ENCODE data around the gene CLOCK. TPM values are rescaled to one million over a fixed set of nuclear protein-coding genes. Genes with fewer than 3 reads are reported as not detected.

The CLOCK gene
- total and polyA plus RNA-seq, 9 donors: 8.5 to 17.4 (median 14.6) TPM

DNA sequence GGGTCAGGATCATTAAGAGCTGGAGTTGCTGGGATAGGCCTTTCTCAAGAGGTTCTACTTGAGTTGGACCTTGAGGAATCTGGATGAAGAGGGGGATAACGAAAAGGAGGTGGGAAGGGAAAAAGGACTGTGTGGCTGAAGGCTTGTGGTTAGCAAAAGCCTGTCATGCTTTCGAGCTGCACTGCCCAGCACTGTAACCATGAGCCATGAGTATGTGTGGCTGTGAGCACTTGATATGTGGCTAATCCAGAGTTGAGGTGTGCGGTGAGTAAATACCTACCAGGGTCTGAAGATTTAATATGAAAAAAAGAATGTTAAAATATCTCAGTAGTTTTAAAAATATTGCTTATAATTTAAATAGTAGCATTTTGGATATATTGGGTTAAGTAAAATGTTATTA is 139.6 kb downstream of the CLOCK start:
- Histone ChIP-seq H3K9me3 (replicated peaks; ENCODE audit: control insufficient read depth, low read depth, low read length) (no peaks in the 10 kb centered on the region), H3K4me3 (ENCODE audit: low read length) (no peak overlapping the region), H3K27ac (ENCODE audit: low read length) (no peak overlapping the region), H3K36me3 (ENCODE audit: control insufficient read depth, insufficient read depth, low read length) (peaks cover 23% of the 10 kb centered on the region), H3K4me1 (ENCODE audit: control insufficient read depth, insufficient read depth, low read length) (peaks cover 7% of the 10 kb centered on the region), H3K27me3 (ENCODE audit: control insufficient read depth, insufficient read depth, low read length) (no peaks in the 10 kb centered on the region)
- 96% methylated on average over 2 of the region's 3 CpGs for WGBS (ENCODE audit: insufficient coverage)
- no peak for DNase-seq

DNA sequence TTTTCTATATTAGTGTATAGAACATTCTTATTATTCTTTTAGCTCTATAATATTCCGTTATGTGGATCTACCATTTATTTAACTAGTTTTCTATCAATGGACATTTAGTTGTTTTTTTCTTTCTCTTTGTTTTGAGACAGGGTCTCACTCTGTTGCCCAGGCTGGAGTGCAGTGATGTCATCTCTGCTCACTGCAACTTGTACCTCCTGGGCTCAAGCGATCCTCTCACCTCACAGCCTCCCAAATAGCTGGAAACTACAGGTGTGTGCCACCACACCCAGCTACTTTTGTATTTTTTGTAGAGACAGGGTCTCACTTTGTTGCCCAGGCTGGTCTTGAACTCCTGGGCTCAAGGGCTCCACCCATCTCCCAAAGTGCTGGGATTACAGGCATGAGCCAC is 140.2 kb downstream of the CLOCK start:
- H3K4me3 ChIP-seq (ENCODE audit: low read length): no peak overlapping the region
- no peaks in the 10 kb centered on the region for H3K9me3 ChIP-seq (replicated peaks; ENCODE audit: control insufficient read depth, low read depth, low read length)
- DNase-seq: no peak
- no CpG with 5 or more reads among the region's 2 CpGs for WGBS (ENCODE audit: insufficient coverage)
- H3K4me1 ChIP-seq (ENCODE audit: control insufficient read depth, insufficient read depth, low read length): peaks cover 7% of the 10 kb centered on the region
- H3K27ac ChIP-seq (ENCODE audit: low read length): no peak overlapping the region
- H3K27me3 ChIP-seq (ENCODE audit: control insufficient read depth, insufficient read depth, low read length): no peaks in the 10 kb centered on the region
- H3K36me3 ChIP-seq (ENCODE audit: control insufficient read depth, insufficient read depth, low read length): peaks cover 21% of the 10 kb centered on the region

DNA sequence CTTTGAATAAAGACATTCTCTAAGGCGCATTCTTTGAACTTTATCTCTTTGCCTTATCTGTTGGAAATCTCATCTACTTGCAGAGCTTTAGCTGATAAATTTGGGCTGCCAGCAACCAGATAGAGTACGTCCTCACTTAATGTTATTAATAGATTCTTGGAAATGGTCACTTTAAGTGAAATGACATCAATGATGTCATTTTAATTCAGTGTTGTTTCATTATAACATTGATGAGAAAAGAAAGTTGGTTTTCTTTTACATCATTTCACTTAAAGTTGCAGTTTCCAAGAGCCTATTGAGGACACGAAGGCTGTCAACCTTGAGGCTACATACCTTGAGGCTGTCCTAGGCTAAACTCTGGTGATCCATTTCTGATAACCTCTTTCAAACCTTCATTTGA is 141.6 kb downstream of the CLOCK start:
- WGBS (ENCODE audit: insufficient coverage): no CpG with 5 or more reads among the region's 3 CpGs
- peaks cover 7% of the 10 kb centered on the region for H3K4me1 ChIP-seq (ENCODE audit: control insufficient read depth, insufficient read depth, low read length)
- no peak for DNase-seq
- H3K27ac ChIP-seq (ENCODE audit: low read length): no peak overlapping the region
- no peaks in the 10 kb centered on the region for H3K27me3 ChIP-seq (ENCODE audit: control insufficient read depth, insufficient read depth, low read length)
- H3K36me3 ChIP-seq (ENCODE audit: control insufficient read depth, insufficient read depth, low read length): peaks cover 21% of the 10 kb centered on the region
- H3K9me3 ChIP-seq (replicated peaks; ENCODE audit: control insufficient read depth, low read depth, low read length): no peaks in the 10 kb centered on the region
- no peak overlapping the region for H3K4me3 ChIP-seq (ENCODE audit: low read length)

DNA sequence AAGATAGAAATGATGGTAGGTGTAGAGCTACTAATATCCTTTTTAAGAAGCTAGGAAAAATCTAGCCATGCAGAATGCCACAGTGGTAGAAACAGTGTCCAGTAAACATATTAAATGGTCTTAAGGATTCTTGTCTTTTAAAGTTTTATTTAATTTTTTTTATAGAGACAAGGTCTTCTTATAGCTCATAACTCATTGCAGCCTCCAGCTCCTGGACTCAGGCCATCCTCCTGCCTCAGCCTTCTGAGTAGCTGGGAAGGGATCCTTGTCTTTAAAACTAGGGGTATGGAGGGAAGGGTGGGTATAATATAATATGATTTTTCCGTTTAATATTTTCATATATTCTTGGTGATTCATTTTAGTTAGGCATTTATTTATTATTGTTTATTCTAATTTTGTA is 147.1 kb downstream of the CLOCK start:
- no peak overlapping the region for H3K27ac ChIP-seq (ENCODE audit: low read length)
- H3K4me1 ChIP-seq (ENCODE audit: control insufficient read depth, insufficient read depth, low read length): peaks cover 18% of the 10 kb centered on the region
- DNase-seq: no peak
- H3K4me3 ChIP-seq (ENCODE audit: low read length): no peak overlapping the region
- H3K27me3 ChIP-seq (ENCODE audit: control insufficient read depth, insufficient read depth, low read length): no peaks in the 10 kb centered on the region
- H3K36me3 ChIP-seq (ENCODE audit: control insufficient read depth, insufficient read depth, low read length): peaks cover 8% of the 10 kb centered on the region
- WGBS (ENCODE audit: insufficient coverage): no CpG with 5 or more reads among the region's 1 CpG
- no peaks in the 10 kb centered on the region for H3K9me3 ChIP-seq (replicated peaks; ENCODE audit: control insufficient read depth, low read depth, low read length)

DNA sequence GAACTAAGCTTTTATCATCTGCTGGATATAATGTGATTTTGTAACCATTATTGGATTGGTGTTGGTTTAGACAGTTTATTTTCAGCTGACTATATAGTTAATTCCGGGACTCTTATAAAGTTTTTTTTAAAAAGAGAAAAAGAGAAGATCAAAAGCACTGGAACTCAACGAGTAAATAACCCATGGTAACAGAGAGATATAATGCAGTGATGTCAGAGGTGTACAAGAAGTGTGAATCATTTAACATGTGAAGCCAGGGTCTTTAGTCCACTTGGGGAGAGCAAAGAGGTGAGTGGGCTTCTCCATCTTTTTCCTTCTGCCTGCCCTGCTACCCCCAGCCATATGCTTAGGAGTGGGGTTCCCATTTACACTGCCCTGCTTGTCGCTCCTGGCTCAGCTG is 147.7 kb downstream of the CLOCK start:
- Histone ChIP-seq H3K4me1 (ENCODE audit: control insufficient read depth, insufficient read depth, low read length) (peaks cover 18% of the 10 kb centered on the region), H3K27ac (ENCODE audit: low read length) (no peak overlapping the region), H3K4me3 (ENCODE audit: low read length) (no peak overlapping the region), H3K9me3 (replicated peaks; ENCODE audit: control insufficient read depth, low read depth, low read length) (no peaks in the 10 kb centered on the region), H3K36me3 (ENCODE audit: control insufficient read depth, insufficient read depth, low read length) (peaks cover 3% of the 10 kb centered on the region), H3K27me3 (ENCODE audit: control insufficient read depth, insufficient read depth, low read length) (no peaks in the 10 kb centered on the region)
- no CpG with 5 or more reads among the region's 3 CpGs for WGBS (ENCODE audit: insufficient coverage)
- DNase-seq: no peak

DNA sequence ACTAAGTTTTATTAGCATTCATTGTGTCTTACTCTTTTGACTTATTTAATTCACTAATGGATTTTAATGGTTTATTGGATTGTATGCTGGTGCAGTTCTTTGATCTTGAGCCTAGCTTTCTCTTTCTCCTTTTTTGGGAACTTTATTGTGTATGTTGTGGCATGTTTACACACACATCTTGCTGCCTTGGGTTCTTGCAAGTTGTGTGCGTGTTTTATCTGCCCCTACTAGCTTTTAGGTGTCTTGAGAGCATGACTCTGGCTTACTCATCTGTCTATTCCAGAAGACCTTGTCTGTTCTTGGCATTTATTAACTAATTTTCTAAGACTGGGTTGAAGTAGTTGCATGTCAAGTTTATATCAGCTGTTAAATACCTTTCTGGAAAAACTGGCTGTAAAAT is 148.2 kb downstream of the CLOCK start:
- peaks cover 18% of the 10 kb centered on the region for H3K4me1 ChIP-seq (ENCODE audit: control insufficient read depth, insufficient read depth, low read length)
- H3K27me3 ChIP-seq (ENCODE audit: control insufficient read depth, insufficient read depth, low read length): no peaks in the 10 kb centered on the region
- H3K36me3 ChIP-seq (ENCODE audit: control insufficient read depth, insufficient read depth, low read length): peaks cover 3% of the 10 kb centered on the region
- peak overlapping the region; percentile 16 for H3K4me3 ChIP-seq (ENCODE audit: low read length)
- WGBS (ENCODE audit: insufficient coverage): no CpG with 5 or more reads among the region's 1 CpG
- peak overlapping the region; percentile 35 for H3K27ac ChIP-seq (ENCODE audit: low read length)
- DNase-seq: no peak
- no peaks in the 10 kb centered on the region for H3K9me3 ChIP-seq (replicated peaks; ENCODE audit: control insufficient read depth, low read depth, low read length)

DNA sequence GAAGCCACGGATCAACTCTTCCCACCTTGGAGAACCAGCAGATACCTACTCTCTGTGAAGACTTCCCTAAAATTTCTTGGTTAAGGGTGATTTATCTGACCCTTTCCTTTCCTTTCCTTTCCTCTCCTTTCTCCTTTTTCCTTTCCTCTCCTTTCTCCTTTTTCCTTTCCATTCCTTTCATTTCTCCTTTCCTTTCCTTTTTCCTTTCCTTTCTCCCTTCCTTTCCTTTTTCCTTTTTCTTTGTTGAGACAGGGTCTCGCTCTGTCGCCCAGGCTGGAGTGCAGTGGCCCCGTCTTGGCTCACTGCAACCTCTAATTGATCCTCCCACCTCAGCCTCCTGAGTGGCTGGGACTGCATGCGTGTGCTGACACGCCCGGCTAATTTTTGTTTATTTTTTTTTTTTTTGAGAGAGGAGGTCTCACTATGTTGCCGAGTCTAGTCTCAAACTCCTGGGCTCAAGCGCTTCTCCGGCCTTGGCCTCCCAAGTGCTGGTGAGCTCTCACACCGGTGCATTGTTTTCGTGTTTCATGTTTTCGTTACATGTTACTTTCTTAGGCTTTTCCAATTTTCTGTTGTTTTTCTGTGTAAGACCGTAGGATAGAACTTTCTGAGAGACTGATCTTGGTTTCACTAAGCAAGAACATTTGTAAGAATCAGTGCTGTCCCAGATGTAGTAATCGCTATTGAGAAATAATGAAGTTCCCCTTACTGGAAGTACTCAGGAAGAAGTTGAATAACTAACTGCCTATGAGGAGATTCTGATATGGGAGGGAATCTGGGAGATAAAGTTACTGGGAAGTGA is 149.0 kb downstream of the CLOCK start:
- H3K27ac ChIP-seq (ENCODE audit: low read length): peak overlapping the region; percentile 98
- peaks cover 3% of the 10 kb centered on the region for H3K36me3 ChIP-seq (ENCODE audit: control insufficient read depth, insufficient read depth, low read length)
- H3K4me3 ChIP-seq (ENCODE audit: low read length): peak overlapping the region; percentile 86
- 67% methylated on average over 6 of the region's 15 CpGs for WGBS (ENCODE audit: insufficient coverage)
- no peaks in the 10 kb centered on the region for H3K27me3 ChIP-seq (ENCODE audit: control insufficient read depth, insufficient read depth, low read length)
- no peaks in the 10 kb centered on the region for H3K9me3 ChIP-seq (replicated peaks; ENCODE audit: control insufficient read depth, low read depth, low read length)
- peak; percentile 51 for DNase-seq
- peaks cover 18% of the 10 kb centered on the region for H3K4me1 ChIP-seq (ENCODE audit: control insufficient read depth, insufficient read depth, low read length)

DNA sequence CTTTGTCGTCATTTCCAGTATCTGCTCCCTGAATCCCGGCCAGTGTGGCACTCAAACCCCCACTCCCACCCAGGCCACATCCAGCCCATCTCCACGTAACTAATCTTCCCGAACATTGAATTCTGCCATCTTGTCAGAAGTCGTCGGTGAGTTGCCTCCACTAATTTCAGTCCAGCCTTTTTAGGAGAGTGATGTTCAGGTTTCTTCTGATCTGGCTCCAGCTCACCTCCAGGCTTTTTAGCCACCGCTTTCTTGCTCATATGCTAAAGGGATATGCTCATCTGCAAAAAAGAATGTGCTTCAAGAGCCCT is 149.6 kb downstream of the CLOCK start:
- Histone ChIP-seq H3K9me3 (replicated peaks; ENCODE audit: control insufficient read depth, low read depth, low read length) (no peaks in the 10 kb centered on the region), H3K4me1 (ENCODE audit: control insufficient read depth, insufficient read depth, low read length) (peaks cover 18% of the 10 kb centered on the region), H3K36me3 (ENCODE audit: control insufficient read depth, insufficient read depth, low read length) (peaks cover 3% of the 10 kb centered on the region), H3K27ac (ENCODE audit: low read length) (peak overlapping the region; percentile 98), H3K4me3 (ENCODE audit: low read length) (peak overlapping the region; percentile 86), H3K27me3 (ENCODE audit: control insufficient read depth, insufficient read depth, low read length) (no peaks in the 10 kb centered on the region)
- 0% methylated on average over 3 of the region's 7 CpGs for WGBS (ENCODE audit: insufficient coverage)
- peak; percentile 49 for DNase-seq

DNA sequence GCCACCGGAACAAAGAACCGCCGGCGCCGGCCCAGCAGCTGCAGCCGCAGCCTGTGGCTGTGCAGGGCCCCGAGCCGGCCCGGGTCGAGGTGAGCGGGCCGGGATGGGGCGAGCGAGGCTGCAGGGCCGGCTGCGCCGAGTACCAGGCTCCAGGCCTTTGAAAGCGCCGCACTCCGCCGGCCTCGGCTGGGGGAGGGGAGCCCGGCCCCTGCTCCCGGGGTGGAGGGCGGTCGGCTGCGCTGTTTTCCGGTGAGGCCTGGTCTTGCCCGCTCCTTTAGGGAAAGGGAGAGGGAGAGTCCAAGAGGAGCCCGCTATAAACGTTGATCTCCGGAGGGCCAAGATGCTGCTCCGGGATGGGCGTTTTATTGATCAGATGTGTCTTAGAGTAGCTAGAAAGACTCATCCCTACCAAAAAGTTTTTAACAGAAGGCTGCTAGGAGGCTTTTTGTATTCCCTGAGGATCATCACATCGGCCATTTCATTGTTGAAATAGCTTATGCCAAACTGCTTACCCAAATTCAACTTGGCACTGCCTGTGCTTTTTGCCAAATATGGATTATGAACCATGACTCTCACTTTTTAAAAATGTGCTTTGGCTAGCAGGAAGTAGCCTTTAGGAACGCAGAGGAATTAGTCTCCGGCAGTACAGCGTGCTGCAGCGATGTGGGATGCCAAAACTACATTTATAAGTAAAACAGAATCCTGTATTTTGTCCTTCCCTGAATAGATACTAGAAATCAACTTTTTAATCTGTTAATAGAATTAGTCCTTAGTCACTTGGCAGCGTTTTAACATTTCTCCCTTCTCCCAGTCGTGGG is 150.2 kb downstream of the CLOCK start:
- DNase-seq: peak; percentile 81
- Histone ChIP-seq H3K36me3 (ENCODE audit: control insufficient read depth, insufficient read depth, low read length) (peaks cover 3% of the 10 kb centered on the region), H3K4me1 (ENCODE audit: control insufficient read depth, insufficient read depth, low read length) (peaks cover 18% of the 10 kb centered on the region), H3K27ac (ENCODE audit: low read length) (peak overlapping the region; percentile 98), H3K9me3 (replicated peaks; ENCODE audit: control insufficient read depth, low read depth, low read length) (no peaks in the 10 kb centered on the region), H3K4me3 (ENCODE audit: low read length) (peak overlapping the region; percentile 86), H3K27me3 (ENCODE audit: control insufficient read depth, insufficient read depth, low read length) (no peaks in the 10 kb centered on the region)
- under 1% methylated on average over 30 of the region's 41 CpGs for WGBS (ENCODE audit: insufficient coverage)

DNA sequence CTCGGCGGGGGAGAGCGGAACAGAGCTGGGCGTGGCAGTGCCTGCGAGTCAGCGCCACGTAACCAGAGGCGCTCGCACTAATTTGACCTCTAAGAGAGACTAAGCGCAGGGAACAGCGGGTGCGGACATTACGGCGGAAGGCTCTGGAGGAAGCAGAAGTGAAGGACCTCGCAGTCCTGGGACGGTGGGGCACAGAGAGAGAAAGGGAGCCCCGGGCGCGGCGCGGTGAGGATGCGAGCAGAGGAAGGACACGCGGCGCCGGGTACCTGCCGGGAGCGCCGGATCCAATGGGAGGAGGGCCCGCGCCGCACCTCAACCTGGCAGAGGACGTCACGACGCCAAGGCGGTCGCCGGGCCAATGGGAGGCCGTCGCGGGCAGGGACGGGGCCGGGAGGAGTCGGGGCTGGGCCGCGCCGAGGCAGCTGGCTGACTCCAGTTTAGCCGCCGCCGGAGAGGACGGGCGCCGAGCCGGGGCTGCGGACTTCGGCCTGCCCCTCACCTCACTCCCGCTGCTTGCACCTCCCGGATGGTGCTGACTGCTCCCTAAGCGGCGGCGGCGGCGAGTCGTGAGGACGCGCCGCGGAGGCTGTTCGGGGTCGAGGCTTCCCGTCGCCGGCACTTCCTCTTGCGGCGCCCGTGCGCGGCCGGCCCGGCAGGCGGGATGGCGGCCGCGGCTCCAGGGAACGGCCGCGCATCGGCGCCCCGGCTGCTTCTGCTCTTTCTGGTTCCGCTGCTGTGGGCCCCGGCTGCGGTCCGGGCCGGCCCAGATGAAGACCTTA is 151.0 kb downstream of the CLOCK start, which contains the start of gene TMEM165:
TSS of gene TMEM165 (plus strand) at position 429 of the 779 bp plus-strand sequence. CDS start at position 662, 233 bp downstream.
- peak; percentile 94 for DNase-seq
- under 1% methylated on average over 95 of the region's 95 CpGs for WGBS (ENCODE audit: insufficient coverage)

More for the DNA sequence above, 151.0 kb downstream of the CLOCK start, which contains the start of gene TMEM165:
- H3K27ac ChIP-seq (ENCODE audit: low read length): peak within 1 kb of the TSS; percentile 98
- H3K9me3 ChIP-seq (replicated peaks; ENCODE audit: control insufficient read depth, low read depth, low read length): no peaks in the 10 kb centered on the region
- H3K4me1 ChIP-seq (ENCODE audit: control insufficient read depth, insufficient read depth, low read length): peaks cover 18% of the 10 kb centered on the region
- H3K27me3 ChIP-seq (ENCODE audit: control insufficient read depth, insufficient read depth, low read length): no peaks in the 10 kb centered on the region
- H3K4me3 ChIP-seq (ENCODE audit: low read length): peak within 1 kb of the TSS; percentile 86
- H3K36me3 ChIP-seq (ENCODE audit: control insufficient read depth, insufficient read depth, low read length): peaks cover 3% of the 10 kb centered on the region
